Peyer's patch (tissue), 4 donors: ENCODE data around the gene CYP2E1. TPM values are rescaled to one million over a fixed set of nuclear protein-coding genes. Genes with fewer than 3 reads are reported as not detected.

ENCODE experiments used
- DNase-seq, 3 donors: peaks; one replicate each; pipeline ENCODE4 v3.0.0-alpha.2; 2017 to 2019
- H3K27ac ChIP-seq, 4 donors: fragments of 200-600 bp; sonication (generic); one replicate each; pipeline ENCODE4 v1.5.1; 2016 to 2019
- H3K27me3 ChIP-seq, 2 donors: fragments of 200-600 bp; sonication (generic); one replicate each; pipeline ENCODE4 v1.5.1; 2019
- H3K36me3 ChIP-seq, 3 donors: fragments of 200-600 bp; sonication (generic); one replicate each; pipeline ENCODE4 v1.5.1; 2016 to 2019
- H3K4me1 ChIP-seq, 4 donors: fragments of 200-600 bp; sonication (generic); one replicate each; pipeline ENCODE4 v1.5.1; 2016 to 2019
- H3K4me3 ChIP-seq, 4 donors: fragments of 200-600 bp; sonication (generic); 1 replicate in 3 of 4; 2 replicates in 1 of 4; pipeline ENCODE4 v1.5.1; 2016 to 2019; ENCODE audit warnings: mild to moderate bottlenecking in 1 of 4
- H3K9me3 ChIP-seq, 4 donors: fragments of 200-600 bp; sonication (generic); one replicate each; pipeline ENCODE4 v1.5.1; 2016 to 2019; ENCODE audit warnings: mild to moderate bottlenecking in 1 of 4
- POLR2A ChIP-seq, 2 donors: fragments of 450-650 bp; IDR thresholded peaks; one replicate each; pipeline ENCODE4 v1.5.1; 2017; ENCODE audit warnings: antibody characterized with exemption in 2 of 2, mild to moderate bottlenecking in 2 of 2, moderate library complexity in 2 of 2
- total RNA-seq, 4 donors: library from RNA; depleted of rRNA; stranded (reverse); fragments of >200 nt; gene quantifications; one replicate each; pipeline ENCODE4 v1.1.0, GENCODE V29; 2016
- TF ChIP-seq, protein P1 (sequence below), 6 experiments: fragments of 450-650 bp in 4 of 6; fragments of 200-600 bp in 2 of 6; sonication (generic) in 1 of 6; IDR thresholded peaks; one replicate each; pipeline ENCODE4 v1.5.1; 2017 to 2019; ENCODE audit warnings: antibody characterized with exemption in 6 of 6, mild to moderate bottlenecking in 3 of 6, moderate library complexity in 1 of 6

Gene CYP2E1
- total RNA-seq, 4 donors from 2014 or later, result 2.3 to 13.2 (median 5.6) TPM; not detected in 1

DNA sequence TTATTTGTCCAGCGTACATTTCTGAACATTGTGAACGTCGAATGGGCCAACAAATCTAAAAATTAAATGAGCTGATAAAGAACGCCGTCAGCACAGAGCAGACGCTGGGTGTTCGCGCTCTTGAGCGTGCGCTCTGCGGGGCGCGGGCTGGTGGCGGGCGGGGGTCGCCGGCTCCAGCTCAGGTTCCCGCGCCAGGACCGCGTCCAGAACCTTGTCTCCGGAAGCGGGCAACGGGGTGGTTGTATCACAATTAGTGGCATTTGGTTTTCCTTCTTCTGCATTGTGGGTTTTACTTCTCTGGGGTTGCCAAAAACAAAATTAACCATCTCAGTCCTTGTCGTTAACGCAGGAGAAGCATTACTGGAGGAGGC, 2.4 kb downstream of the CYP2E1 start:
- peaks cover 0 to 7% (median 0%) of the 10 kb centered on the region in 4 donors for H3K4me1 ChIP-seq
- H3K27me3 ChIP-seq, result no peaks in the 10 kb centered on the region
- DNase-seq, result no peak
- TF ChIP-seq POLR2A (IDR thresholded peaks at IDR 0.05), result no peak
- TF ChIP-seq, protein P1, sequence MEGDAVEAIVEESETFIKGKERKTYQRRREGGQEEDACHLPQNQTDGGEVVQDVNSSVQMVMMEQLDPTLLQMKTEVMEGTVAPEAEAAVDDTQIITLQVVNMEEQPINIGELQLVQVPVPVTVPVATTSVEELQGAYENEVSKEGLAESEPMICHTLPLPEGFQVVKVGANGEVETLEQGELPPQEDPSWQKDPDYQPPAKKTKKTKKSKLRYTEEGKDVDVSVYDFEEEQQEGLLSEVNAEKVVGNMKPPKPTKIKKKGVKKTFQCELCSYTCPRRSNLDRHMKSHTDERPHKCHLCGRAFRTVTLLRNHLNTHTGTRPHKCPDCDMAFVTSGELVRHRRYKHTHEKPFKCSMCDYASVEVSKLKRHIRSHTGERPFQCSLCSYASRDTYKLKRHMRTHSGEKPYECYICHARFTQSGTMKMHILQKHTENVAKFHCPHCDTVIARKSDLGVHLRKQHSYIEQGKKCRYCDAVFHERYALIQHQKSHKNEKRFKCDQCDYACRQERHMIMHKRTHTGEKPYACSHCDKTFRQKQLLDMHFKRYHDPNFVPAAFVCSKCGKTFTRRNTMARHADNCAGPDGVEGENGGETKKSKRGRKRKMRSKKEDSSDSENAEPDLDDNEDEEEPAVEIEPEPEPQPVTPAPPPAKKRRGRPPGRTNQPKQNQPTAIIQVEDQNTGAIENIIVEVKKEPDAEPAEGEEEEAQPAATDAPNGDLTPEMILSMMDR (IDR thresholded peaks at IDR 0.05), result no peak
- H3K36me3 ChIP-seq, result no peaks in the 10 kb centered on the region
- no peaks in the 10 kb centered on the region for H3K9me3 ChIP-seq
- no peak overlapping the region for H3K4me3 ChIP-seq
- no peak overlapping the region for H3K27ac ChIP-seq

DNA sequence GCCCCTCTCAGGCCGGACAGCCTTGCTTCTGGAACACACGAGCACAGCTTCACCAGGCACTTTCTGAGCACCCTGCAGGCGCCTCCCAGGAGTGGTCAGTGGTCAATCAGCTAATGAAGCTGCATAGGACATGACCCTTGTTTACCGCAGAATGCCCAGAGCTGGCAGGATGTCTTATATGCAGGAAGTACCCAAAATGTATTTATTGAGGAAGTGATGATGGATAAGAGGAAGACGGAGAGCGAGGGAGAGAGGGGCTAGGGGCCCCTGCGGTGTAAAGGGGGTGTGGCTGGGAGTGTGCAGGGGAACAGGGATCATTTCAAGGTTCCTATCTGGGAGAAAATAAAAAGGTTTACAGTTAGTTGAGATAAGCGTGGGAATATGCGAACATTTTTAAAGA, 3.3 kb downstream of the CYP2E1 start:
- TF ChIP-seq, protein P1 (IDR thresholded peaks at IDR 0.05), result no peak
- TF ChIP-seq POLR2A (IDR thresholded peaks at IDR 0.05), result no peak
- no peaks in the 10 kb centered on the region for H3K27me3 ChIP-seq
- DNase-seq, result no peak
- no peaks in the 10 kb centered on the region for H3K9me3 ChIP-seq
- no peaks in the 10 kb centered on the region for H3K36me3 ChIP-seq
- peaks cover 0 to 7% (median 0%) of the 10 kb centered on the region in 4 donors for H3K4me1 ChIP-seq
- no peak overlapping the region for H3K27ac ChIP-seq
- no peak overlapping the region for H3K4me3 ChIP-seq

DNA sequence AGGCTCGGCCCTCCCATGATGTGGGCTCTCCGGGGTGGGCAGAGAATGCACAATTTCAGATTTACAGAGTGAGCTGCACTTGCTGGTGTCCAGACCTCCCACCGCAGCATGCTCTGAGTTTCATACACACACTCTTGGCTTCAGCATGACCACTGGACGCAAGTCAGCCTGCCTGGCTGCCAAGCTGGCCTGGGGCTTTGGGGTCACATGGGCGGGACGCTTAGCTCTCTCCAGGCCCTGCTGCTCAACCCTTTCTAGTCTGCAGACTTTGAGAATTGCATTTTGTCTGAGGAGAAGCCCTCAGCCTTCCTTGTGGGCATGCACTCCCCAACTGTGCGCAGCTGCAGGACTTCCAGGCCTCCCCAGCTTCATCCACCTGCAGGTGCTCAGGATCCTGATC, 5.7 kb downstream of the CYP2E1 start:
- no peak for DNase-seq
- H3K27ac ChIP-seq, result no peak overlapping the region

DNA sequence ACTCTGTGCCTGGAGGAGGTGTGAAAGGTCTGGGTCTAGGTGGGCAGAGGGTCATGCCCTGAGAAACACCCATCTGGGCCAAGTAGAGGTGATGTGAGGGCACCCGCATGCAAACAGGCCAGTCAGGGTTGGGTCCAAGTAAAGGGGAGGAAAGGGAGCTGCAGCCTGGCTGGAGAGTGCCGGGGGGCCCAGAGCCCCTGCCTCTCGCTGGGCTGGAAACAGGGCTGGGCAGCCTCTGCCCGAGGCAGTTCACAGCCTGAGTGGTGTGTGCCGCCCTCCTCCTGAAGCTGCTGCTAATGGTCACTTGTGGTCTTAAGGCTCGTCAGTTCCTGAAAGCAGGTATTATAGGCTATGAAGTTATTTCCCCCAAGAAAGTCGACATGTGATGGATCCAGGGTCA, 7.3 kb downstream of the CYP2E1 start:
- no peaks in the 10 kb centered on the region for H3K27me3 ChIP-seq

More for the DNA sequence above, 5.7 kb downstream of the CYP2E1 start:
- TF ChIP-seq, protein P1 (IDR thresholded peaks at IDR 0.05), result no peak
- TF ChIP-seq POLR2A (IDR thresholded peaks at IDR 0.05), result no peak
- Histone ChIP-seq H3K4me1 (peaks cover 0 to 7% (median 0%) of the 10 kb centered on the region in 4 donors), H3K36me3 (no peaks in the 10 kb centered on the region), H3K9me3 (no peaks in the 10 kb centered on the region), H3K27me3 (no peaks in the 10 kb centered on the region), H3K4me3 (no peak overlapping the region)

DNA sequence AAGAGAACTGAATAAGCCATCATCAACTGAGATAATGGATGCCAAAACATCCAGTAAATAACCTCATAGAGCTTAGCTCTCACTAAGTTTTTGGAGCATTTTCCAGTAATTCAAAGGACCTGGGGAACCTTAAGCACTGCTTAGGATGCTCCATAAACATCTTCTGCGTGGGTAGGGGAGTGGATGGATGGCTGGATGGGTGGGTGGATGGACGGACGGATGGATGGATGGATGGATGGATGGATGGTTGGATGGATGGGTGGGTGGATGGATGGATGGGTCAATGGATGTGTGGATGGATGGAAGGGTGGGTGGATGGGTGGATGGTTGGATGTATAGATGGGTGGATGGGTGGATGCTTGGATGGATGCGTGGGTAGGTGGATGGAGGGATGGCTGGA, 9.0 kb downstream of the CYP2E1 start:
- Histone ChIP-seq H3K27me3 (no peaks in the 10 kb centered on the region), H3K4me3 (no peak overlapping the region), H3K4me1 (no peaks in the 10 kb centered on the region), H3K27ac (no peak overlapping the region), H3K9me3 (no peaks in the 10 kb centered on the region), H3K36me3 (no peaks in the 10 kb centered on the region)
- no peak for DNase-seq
- no peak for TF ChIP-seq POLR2A (IDR thresholded peaks at IDR 0.05)
- TF ChIP-seq, protein P1 (IDR thresholded peaks at IDR 0.05), result no peak

More for the DNA sequence above, 7.3 kb downstream of the CYP2E1 start:
- Histone ChIP-seq H3K4me3 (no peak overlapping the region), H3K9me3 (no peaks in the 10 kb centered on the region), H3K27ac (no peak overlapping the region), H3K36me3 (no peaks in the 10 kb centered on the region), H3K4me1 (no peaks in the 10 kb centered on the region)
- DNase-seq, result no peak
- TF ChIP-seq, protein P1 (IDR thresholded peaks at IDR 0.05), result no peak
- TF ChIP-seq POLR2A (IDR thresholded peaks at IDR 0.05), result no peak
